ENCODE measurements around the gene NUCKS1. TPM values are rescaled to one million over a fixed set of nuclear protein-coding genes. Genes with fewer than 3 reads are reported as not detected.

NUCKS1 gene
- total RNA-seq, 1 experiment from 2014 or later = 427 TPM

- no peak overlapping the region for H3K27ac Mint-ChIP-seq
- Histone ChIP-seq H2BK120ac (ENCODE audit: low read depth, low read length, poor library complexity, severe bottlenecking) (no peak overlapping the region), H2AK5ac (ENCODE audit: insufficient read length, low read length) (no peak overlapping the region), H3K79me2 (ENCODE audit: insufficient read depth, low read length) (no peaks in the 10 kb centered on the region), H3K4me2 (ENCODE audit: insufficient read depth, insufficient read length, low read length) (no peak overlapping the region), H3K9me3 (ENCODE audit: control insufficient read depth, low read depth, low read length) (no peaks in the 10 kb centered on the region), H4K91ac (ENCODE audit: insufficient read length, low read depth, low read length) (no peak overlapping the region), H3K56ac (ENCODE audit: insufficient read length, low read depth, low read length) (no peak overlapping the region), H4K8ac (replicated peaks; ENCODE audit: insufficient read length, low read depth, low read length) (no peak overlapping the region), H2AFZ (ENCODE audit: low read length) (no peak overlapping the region), H3K18ac (ENCODE audit: insufficient read length, low read depth, low read length) (no peak overlapping the region), H3K4me1 (ENCODE audit: insufficient read depth, low read length) (no peaks in the 10 kb centered on the region), H3K9ac (ENCODE audit: extremely low read depth, insufficient read length, low read length) (no peak overlapping the region), H4K5ac (ENCODE audit: insufficient read length, low read depth, low read length) (no peak overlapping the region), H2BK15ac (ENCODE audit: low read depth, low read length) (no peak overlapping the region), H2BK12ac (ENCODE audit: insufficient read length, low read depth, low read length) (no peak overlapping the region), H3K27me3 (ENCODE audit: insufficient read depth, low read length) (no peaks in the 10 kb centered on the region), H3K4ac (ENCODE audit: low read depth, low read length) (no peak overlapping the region), H3K23ac (ENCODE audit: insufficient read length, low read depth, low read length) (no peak overlapping the region), H2BK20ac (ENCODE audit: low read depth, low read length, poor library complexity, severe bottlenecking) (no peak overlapping the region), H4K20me1 (ENCODE audit: control insufficient read depth, insufficient read depth, insufficient read length) (no peaks in the 10 kb centered on the region), H3T11ph (ENCODE audit: low read length) (no peak overlapping the region), H2BK5ac (ENCODE audit: insufficient read length, low read length) (no peak overlapping the region), H3K79me1 (ENCODE audit: insufficient read depth, low read depth, low read length, poor library complexity, severe bottlenecking) (no peaks in the 10 kb centered on the region), H3K23me2 (ENCODE audit: insufficient read length, low read depth, low read length, poor library complexity, severe bottlenecking) (no peaks in the 10 kb centered on the region), H3K27ac (ENCODE audit: insufficient read length, low read depth, low read length) (no peak overlapping the region), H3K14ac (ENCODE audit: insufficient read depth, low read length) (no peak overlapping the region)
- no peak overlapping the region for H3K4me3 Mint-ChIP-seq
- no peaks in the 10 kb centered on the region for H3K9me3 Mint-ChIP-seq
- DNase-seq = no peak
- peaks cover 7 to 11% of the 10 kb centered on the region in 2 experiments; a peak in 2 of 4 replicates for H3K4me1 Mint-ChIP-seq
- whole genome bisulfite sequencing (ENCODE audit: extremely low coverage, insufficient read length, low lambda C conversion rate) = no CpG with 5 or more reads among the region's 3 CpGs
- peaks cover 0 to 4% (median 0%) of the 10 kb centered on the region in 3 experiments; a peak in 1 of 7 replicates for H3K36me3 Mint-ChIP-seq (ENCODE audit: insufficient read depth in 1 of 3, low read depth in 3 of 3)
- TF ChIP-seq CTCF (conservative IDR thresholded peaks at IDR 0.05) = no peak
- peaks cover 2% of the 10 kb centered on the region; the same call in 1 of the 2 replicates for H3K27me3 Mint-ChIP-seq (ENCODE audit: low read depth)
These were observed 16.6 kb upstream of the NUCKS1 start for GRCh38 chr1:205766570-205766969.

Measured in H9 (cell line).